H9 (cell line): Measurements from ENCODE around the gene HOXD4. TPM values are rescaled to one million over a fixed set of nuclear protein-coding genes. Genes with fewer than 3 reads are reported as not detected.

Experiments
- DNase-seq: peaks from one replicate; pipeline ENCODE4 v3.0.0-alpha.2; 2017
- H2AFZ ChIP-seq: one replicate; pipeline ENCODE4 v1.6.1; 2013; ENCODE audit warnings: mild to moderate bottlenecking, low read length, control low read depth, moderate library complexity
- H2AK5ac ChIP-seq: 2 replicates; pipeline ENCODE4 v1.6.1; 2013; ENCODE audit warnings: low read length, control low read depth, mixed read lengths; ENCODE audit not compliant: insufficient read length
- H2BK120ac ChIP-seq: one replicate; pipeline ENCODE4 v1.6.1; 2013; ENCODE audit warnings: low read depth, mild to moderate bottlenecking, low read length, control low read depth, inconsistent platforms; ENCODE audit not compliant: poor library complexity, severe bottlenecking
- H2BK12ac ChIP-seq: 2 replicates; pipeline ENCODE4 v1.6.1; 2013; ENCODE audit warnings: low read length, control low read depth, mixed read lengths, low read depth; ENCODE audit not compliant: insufficient read length
- H2BK15ac ChIP-seq: 2 replicates; pipeline ENCODE4 v1.6.1; 2013; ENCODE audit warnings: low read depth, low read length, control low read depth
- H2BK20ac ChIP-seq: one replicate; pipeline ENCODE4 v1.6.1; 2013; ENCODE audit warnings: low read depth, mild to moderate bottlenecking, low read length, control low read depth, inconsistent platforms; ENCODE audit not compliant: poor library complexity, severe bottlenecking
- H2BK5ac ChIP-seq: 2 replicates; pipeline ENCODE4 v1.6.1; 2013; ENCODE audit warnings: low read length, control low read depth, mixed read lengths; ENCODE audit not compliant: insufficient read length
- H3K14ac ChIP-seq: 2 replicates; pipeline ENCODE4 v1.6.1; 2013; ENCODE audit warnings: low read length, control low read depth; ENCODE audit not compliant: insufficient read depth
- H3K18ac ChIP-seq: 2 replicates; pipeline ENCODE4 v1.6.1; 2013; ENCODE audit warnings: low read depth, mild to moderate bottlenecking, mixed read lengths, low read length, control low read depth; ENCODE audit not compliant: insufficient read length
- H3K23ac ChIP-seq: 2 replicates; pipeline ENCODE4 v1.6.1; 2013; ENCODE audit warnings: low read length, control low read depth, mixed read lengths, low read depth; ENCODE audit not compliant: insufficient read length
- H3K23me2 ChIP-seq: 2 replicates; pipeline ENCODE4 v1.6.1; 2013; ENCODE audit warnings: low read depth, mild to moderate bottlenecking, mixed read lengths, low read length, control low read depth; ENCODE audit not compliant: insufficient read length, poor library complexity, severe bottlenecking
- H3K27ac ChIP-seq: 2 replicates; pipeline ENCODE4 v1.5.1; 2013; ENCODE audit warnings: low read length, control low read depth, mixed read lengths, low read depth; ENCODE audit not compliant: insufficient read length
- H3K27me3 ChIP-seq: 2 replicates; pipeline ENCODE4 v1.6.1; 2013; ENCODE audit warnings: low read length, control low read depth, inconsistent platforms; ENCODE audit not compliant: insufficient read depth
- H3K4ac ChIP-seq: 2 replicates; pipeline ENCODE4 v1.6.1; 2013; ENCODE audit warnings: low read depth, mild to moderate bottlenecking, control low read depth, inconsistent platforms, low read length, moderate library complexity
- H3K4me1 ChIP-seq: 2 replicates; pipeline ENCODE4 v1.6.1; 2013; ENCODE audit warnings: low read length, control low read depth, inconsistent platforms; ENCODE audit not compliant: insufficient read depth
- H3K4me2 ChIP-seq: 2 replicates; pipeline ENCODE4 v1.6.1; 2013; ENCODE audit warnings: low read length, control low read depth, mixed read lengths; ENCODE audit not compliant: insufficient read length, insufficient read depth
- H3K56ac ChIP-seq: 2 replicates; pipeline ENCODE4 v1.6.1; 2013; ENCODE audit warnings: low read depth, mild to moderate bottlenecking, mixed read lengths, low read length, control low read depth; ENCODE audit not compliant: insufficient read length
- H3K79me1 ChIP-seq: 2 replicates; pipeline ENCODE4 v1.6.1; 2013; ENCODE audit warnings: low read depth, mild to moderate bottlenecking, moderate library complexity, low read length, control low read depth, inconsistent platforms; ENCODE audit not compliant: insufficient read depth, poor library complexity, severe bottlenecking
- H3K79me2 ChIP-seq: 2 replicates; pipeline ENCODE4 v1.6.1; 2013; ENCODE audit warnings: low read length, control low read depth, inconsistent platforms; ENCODE audit not compliant: insufficient read depth
- H3K9ac ChIP-seq: 2 replicates; pipeline ENCODE4 v1.6.1; 2013; ENCODE audit warnings: low read length, control low read depth, mixed read lengths; ENCODE audit not compliant: insufficient read length; ENCODE audit errors: extremely low read depth
- H3K9me3 ChIP-seq: one replicate; pipeline ENCODE4 v1.6.1; 2013; ENCODE audit warnings: low read depth, low read length, inconsistent platforms; ENCODE audit not compliant: control insufficient read depth
- H3T11ph ChIP-seq: one replicate; pipeline ENCODE4 v1.6.1; 2013; ENCODE audit warnings: mild to moderate bottlenecking, low read length, control low read depth, inconsistent platforms
- H4K20me1 ChIP-seq: one replicate; pipeline ENCODE4 v1.6.1; 2013; ENCODE audit not compliant: control insufficient read depth, insufficient read length, insufficient read depth
- H4K5ac ChIP-seq: 2 replicates; pipeline ENCODE4 v1.6.1; 2013; ENCODE audit warnings: low read depth, mild to moderate bottlenecking, mixed read lengths, low read length, control low read depth; ENCODE audit not compliant: insufficient read length
- H4K8ac ChIP-seq: replicated peaks from 2 replicates; pipeline ENCODE4 v1.6.1; 2013; ENCODE audit warnings: low read length, control low read depth, mixed read lengths, low read depth; ENCODE audit not compliant: insufficient read length
- H4K91ac ChIP-seq: 2 replicates; pipeline ENCODE4 v1.6.1; 2013; ENCODE audit warnings: low read depth, mild to moderate bottlenecking, moderate library complexity, mixed read lengths, low read length, control low read depth; ENCODE audit not compliant: insufficient read length
- H3K27ac Mint-ChIP-seq, 3 experiments: 2 replicates in 2 of 3; 3 replicates in 1 of 3; pipeline ENCODE4 v1.8.0; 2020 to 2021; ENCODE audit warnings: mixed read lengths in 3 of 3, mild to moderate bottlenecking in 1 of 3, moderate library complexity in 1 of 3
- H3K27me3 Mint-ChIP-seq: 2 replicates; pipeline ENCODE4 v1.8.0; 2021; ENCODE audit warnings: low read depth, mild to moderate bottlenecking, moderate library complexity, mixed read lengths
- H3K36me3 Mint-ChIP-seq, 3 experiments: 2 replicates in 2 of 3; 3 replicates in 1 of 3; pipeline ENCODE4 v1.8.0; 2020 to 2021; ENCODE audit warnings: low read depth in 3 of 3, mixed read lengths in 3 of 3; ENCODE audit not compliant: insufficient read depth in 1 of 3
- H3K4me1 Mint-ChIP-seq, 2 experiments: 2 replicates each; pipeline ENCODE4 v1.8.0; 2020; ENCODE audit warnings: mixed read lengths in 2 of 2
- H3K4me3 Mint-ChIP-seq, 2 experiments: 2 replicates in 1 of 2; 3 replicates in 1 of 2; pipeline ENCODE4 v1.8.0; 2020 to 2021; ENCODE audit warnings: mild to moderate bottlenecking in 2 of 2, mixed read lengths in 2 of 2, moderate library complexity in 1 of 2
- H3K9me3 Mint-ChIP-seq, 2 experiments: 2 replicates in 1 of 2; 3 replicates in 1 of 2; pipeline ENCODE4 v1.8.0; 2020; ENCODE audit warnings: mild to moderate bottlenecking in 2 of 2, mixed read lengths in 2 of 2, moderate library complexity in 1 of 2
- CTCF ChIP-seq: fragments of 200-600 bp; sonication (generic); conservative IDR thresholded peaks from 3 replicates; pipeline ENCODE4 v1.8.0; 2021; ENCODE audit warnings: antibody characterized with exemption, mild to moderate bottlenecking
- WGBS: extraction: QIAGEN DNeasy Blood & Tissue Kit; methylation state at CpG from one replicate; pipeline ENCODE4 v1.1.7; 2013; ENCODE audit warnings: missing lambda C conversion rate, low lambda C conversion rate, mixed read lengths; ENCODE audit not compliant: insufficient read length; ENCODE audit errors: extremely low coverage; 5-methylcytosine and 5-hydroxymethylcytosine counted together
- total RNA-seq: library from RNA; stranded (reverse); gene quantifications from 2 replicates; pipeline ENCODE4 v1.2.1, GENCODE V29; 2021

Gene HOXD4
- total RNA-seq, 1 experiment from 2014 or later = not detected

GRCh38 chr2:176126929-176127773 is 24.2 kb upstream of the HOXD4 start:
- Histone ChIP-seq H4K91ac (no peak overlapping the region), H3K9me3 (no peaks in the 10 kb centered on the region), H2AK5ac (no peak overlapping the region), H2BK15ac (no peak overlapping the region), H2BK20ac (no peak overlapping the region), H3K56ac (no peak overlapping the region), H3K23ac (no peak overlapping the region), H3K79me2 (no peaks in the 10 kb centered on the region), H3K23me2 (no peaks in the 10 kb centered on the region), H2BK120ac (no peak overlapping the region), H3K18ac (no peak overlapping the region), H4K5ac (no peak overlapping the region), H3K14ac (no peak overlapping the region), H2AFZ (no peak overlapping the region), H2BK5ac (no peak overlapping the region), H2BK12ac (no peak overlapping the region), H4K8ac (no peak overlapping the region), H3K4me2 (no peak overlapping the region), H3K27me3 (peaks cover 89% of the 10 kb centered on the region), H3K4ac (no peak overlapping the region), H3K9ac (no peak overlapping the region), H3K4me1 (no peaks in the 10 kb centered on the region), H4K20me1 (no peaks in the 10 kb centered on the region), H3K27ac (no peak overlapping the region), H3K79me1 (no peaks in the 10 kb centered on the region), H3T11ph (no peak overlapping the region)
- no CpG with 5 or more reads among the region's 13 CpGs for WGBS
- Mint-ChIP-seq H3K27ac (no peak overlapping the region), H3K36me3 (no peaks in the 10 kb centered on the region; a peak in 2 of 7 replicates), H3K27me3 (peaks cover 97% of the 10 kb centered on the region), H3K4me1 (peaks cover 12 to 22% of the 10 kb centered on the region in 2 experiments), H3K9me3 (peaks cover 0 to 13% of the 10 kb centered on the region in 2 experiments; a peak in 4 of 5 replicates), H3K4me3 (no peak overlapping the region)
- peak; percentile 31 for DNase-seq
- TF ChIP-seq CTCF = peak; percentile 92
